K562 (cell line): Measurements from ENCODE around the gene SOBP. TPM values are rescaled to one million over a fixed set of nuclear protein-coding genes. Genes with fewer than 3 reads are reported as not detected.
A peak's percentile ranks its signal among the peaks of the same experiment; 100 is the strongest.

Experiments
- ATF1 ChIP-seq, 2 experiments: fragments of 450-650 bp in 1 of 2; IDR thresholded peaks; 2 replicates each; pipeline ENCODE4 v1.6.1; 2016; ENCODE audit warnings: missing compliant biosample characterization in 1 of 2, missing genetic modification characterization in 1 of 2
- DDX20 ChIP-seq: fragments of 450-650 bp; IDR thresholded peaks from 2 replicates; pipeline ENCODE4 v1.6.1; 2016; ENCODE audit warnings: missing genetic modification characterization, low read depth, mild to moderate bottlenecking, missing compliant biosample characterization, moderate library complexity
- FOXK1 ChIP-seq: sonication (generic); formaldehyde crosslinking; IDR thresholded peaks from 2 replicates; pipeline ENCODE4 v1.8.0; 2022; ENCODE audit warnings: missing genetic modification reagents, mild to moderate bottlenecking, borderline replicate concordance
- NCOA6 ChIP-seq: fragments of 450-650 bp; IDR thresholded peaks from 2 replicates; pipeline ENCODE4 v1.6.1; 2017; ENCODE audit warnings: mild to moderate bottlenecking
- PHF20 ChIP-seq: fragments of 450-650 bp; IDR thresholded peaks from 2 replicates; pipeline ENCODE4 v1.6.1; 2018; ENCODE audit not compliant: partially characterized antibody
- SAP30 ChIP-seq: fragments of 200-600 bp; sonication (generic); IDR thresholded peaks from 2 replicates; pipeline ENCODE4 v1.6.1; 2012; ENCODE audit warnings: borderline replicate concordance, low read depth, mild to moderate bottlenecking, moderate library complexity, low read length, control low read depth, inconsistent platforms; ENCODE audit not compliant: insufficient read depth, poor library complexity, severe bottlenecking
- polyA plus RNA-seq, 8 experiments: library from polyadenylated mRNA; depleted of rRNA in 4 of 8; stranded (reverse) in 5 of 8; unstranded in 3 of 8; fragments of >200 nt; fragmentation: Nextera tagmentation in 2 of 8; fragmentation: Illumina TruSeq in 1 of 8; extraction: Ambion mirVana in 2 of 8; extraction: Trizol in 1 of 8; gene quantifications; 2 replicates each; pipeline versions ENCODE4 v1.2.1 to v1.2.3, GENCODE V29; 2011 to 2014; ENCODE audit warnings: inconsistent platforms in 1 of 8, missing spikeins in 1 of 8
- total RNA-seq, 7 experiments: library from RNA; depleted of rRNA in 6 of 7; stranded (reverse); fragments of >200 nt in 6 of 7; fragmentation: Illumina TruSeq in 2 of 7; extraction: Trizol in 2 of 7; gene quantifications; 2 replicates each; pipeline versions ENCODE4 v1.2.1 to v1.2.3, GENCODE V29; 2011 to 2021; ENCODE audit warnings: low replicate concordance in 1 of 7
- TF ChIP-seq, protein P1 (sequence below), 2 experiments: fragments of 450-650 bp in 1 of 2; sonication (generic) in 1 of 2; formaldehyde crosslinking in 1 of 2; IDR thresholded peaks; 2 replicates each; pipeline versions ENCODE4 v1.7.1 to v1.9.0; 2016 to 2022; ENCODE audit warnings: inconsistent platforms in 1 of 2, mild to moderate bottlenecking in 1 of 2, missing genetic modification reagents in 1 of 2
- TF ChIP-seq, protein P2 (sequence below): fragments of 250-450 bp; sonication (Bioruptor Pico); IDR thresholded peaks from 2 replicates; pipeline ENCODE4 v1.8.0; 2021; ENCODE audit warnings: mild to moderate bottlenecking, moderate library complexity
- TF ChIP-seq, protein P3 (sequence below), 2 experiments: IDR thresholded peaks; 2 replicates each; pipeline ENCODE4 v1.6.1; 2012; ENCODE audit warnings: improper control_type of control experiment in 2 of 2, low read depth in 2 of 2, low read length in 2 of 2, borderline replicate concordance in 1 of 2
- TF ChIP-seq, protein P4 (sequence below): sonication (generic); formaldehyde crosslinking; IDR thresholded peaks from 2 replicates; pipeline ENCODE4 v1.9.0; 2022; ENCODE audit warnings: mild to moderate bottlenecking, missing genetic modification reagents

SOBP gene
- total and polyA plus RNA-seq, 9 of the 15 experiments (the other 6 are each of a cell fraction or from before 2014, with no cell fraction given): 0.16 TPM; not detected in 8

DNA sequence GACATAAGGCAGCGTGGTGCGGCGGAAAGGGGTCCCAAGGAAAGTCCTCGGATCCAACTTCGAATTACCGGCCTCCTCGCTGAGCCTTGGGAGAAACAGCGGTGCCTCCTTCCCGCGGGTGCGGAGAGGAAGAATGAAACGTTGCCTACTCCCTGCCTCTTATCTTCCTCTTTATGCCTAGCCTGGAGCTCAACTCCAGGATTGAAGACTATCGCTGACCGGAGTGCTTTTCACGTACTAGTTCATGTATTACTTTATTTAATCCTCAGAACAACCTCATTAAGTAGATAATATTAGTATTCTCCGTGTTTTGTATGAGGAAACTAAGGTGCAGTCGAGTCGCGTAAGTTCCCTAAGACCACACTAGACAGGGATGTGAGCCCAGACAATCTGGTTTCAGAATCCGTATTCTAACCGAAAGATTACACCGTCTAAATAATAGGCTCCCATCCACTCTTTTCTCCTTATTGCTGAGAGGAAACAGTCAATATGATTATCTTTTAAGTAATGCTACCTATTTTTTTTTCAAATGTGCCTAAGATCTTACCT, 29.8 kb upstream of the SOBP start (continued):
- TF ChIP-seq, protein P1, sequence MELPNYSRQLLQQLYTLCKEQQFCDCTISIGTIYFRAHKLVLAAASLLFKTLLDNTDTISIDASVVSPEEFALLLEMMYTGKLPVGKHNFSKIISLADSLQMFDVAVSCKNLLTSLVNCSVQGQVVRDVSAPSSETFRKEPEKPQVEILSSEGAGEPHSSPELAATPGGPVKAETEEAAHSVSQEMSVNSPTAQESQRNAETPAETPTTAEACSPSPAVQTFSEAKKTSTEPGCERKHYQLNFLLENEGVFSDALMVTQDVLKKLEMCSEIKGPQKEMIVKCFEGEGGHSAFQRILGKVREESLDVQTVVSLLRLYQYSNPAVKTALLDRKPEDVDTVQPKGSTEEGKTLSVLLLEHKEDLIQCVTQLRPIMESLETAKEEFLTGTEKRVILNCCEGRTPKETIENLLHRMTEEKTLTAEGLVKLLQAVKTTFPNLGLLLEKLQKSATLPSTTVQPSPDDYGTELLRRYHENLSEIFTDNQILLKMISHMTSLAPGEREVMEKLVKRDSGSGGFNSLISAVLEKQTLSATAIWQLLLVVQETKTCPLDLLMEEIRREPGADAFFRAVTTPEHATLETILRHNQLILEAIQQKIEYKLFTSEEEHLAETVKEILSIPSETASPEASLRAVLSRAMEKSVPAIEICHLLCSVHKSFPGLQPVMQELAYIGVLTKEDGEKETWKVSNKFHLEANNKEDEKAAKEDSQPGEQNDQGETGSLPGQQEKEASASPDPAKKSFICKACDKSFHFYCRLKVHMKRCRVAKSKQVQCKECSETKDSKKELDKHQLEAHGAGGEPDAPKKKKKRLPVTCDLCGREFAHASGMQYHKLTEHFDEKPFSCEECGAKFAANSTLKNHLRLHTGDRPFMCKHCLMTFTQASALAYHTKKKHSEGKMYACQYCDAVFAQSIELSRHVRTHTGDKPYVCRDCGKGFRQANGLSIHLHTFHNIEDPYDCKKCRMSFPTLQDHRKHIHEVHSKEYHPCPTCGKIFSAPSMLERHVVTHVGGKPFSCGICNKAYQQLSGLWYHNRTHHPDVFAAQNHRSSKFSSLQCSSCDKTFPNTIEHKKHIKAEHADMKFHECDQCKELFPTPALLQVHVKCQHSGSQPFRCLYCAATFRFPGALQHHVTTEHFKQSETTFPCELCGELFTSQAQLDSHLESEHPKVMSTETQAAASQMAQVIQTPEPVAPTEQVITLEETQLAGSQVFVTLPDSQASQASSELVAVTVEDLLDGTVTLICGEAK (IDR thresholded peaks at IDR 0.05): 0 out of 2 replicates have a peak, but pooled peaks have one; percentile 19
- TF ChIP-seq, protein P1 (CRISPR knock-in tag; IDR thresholded peaks at IDR 0.05): no peak
- TF ChIP-seq PHF20 (peak; percentile 20), FOXK1 (CRISPR knock-in tag) (no peak), SAP30 (peak; percentile 14), DDX20 (tag) (no peak), NCOA6 (no peak), ATF1 (CRISPR knock-in tag; IDR thresholded peaks at IDR 0.05) (no peak), ATF1 (tag; IDR thresholded peaks at IDR 0.05) (no peak; the same call in 1 of the 2 replicates)
- TF ChIP-seq, protein P2, sequence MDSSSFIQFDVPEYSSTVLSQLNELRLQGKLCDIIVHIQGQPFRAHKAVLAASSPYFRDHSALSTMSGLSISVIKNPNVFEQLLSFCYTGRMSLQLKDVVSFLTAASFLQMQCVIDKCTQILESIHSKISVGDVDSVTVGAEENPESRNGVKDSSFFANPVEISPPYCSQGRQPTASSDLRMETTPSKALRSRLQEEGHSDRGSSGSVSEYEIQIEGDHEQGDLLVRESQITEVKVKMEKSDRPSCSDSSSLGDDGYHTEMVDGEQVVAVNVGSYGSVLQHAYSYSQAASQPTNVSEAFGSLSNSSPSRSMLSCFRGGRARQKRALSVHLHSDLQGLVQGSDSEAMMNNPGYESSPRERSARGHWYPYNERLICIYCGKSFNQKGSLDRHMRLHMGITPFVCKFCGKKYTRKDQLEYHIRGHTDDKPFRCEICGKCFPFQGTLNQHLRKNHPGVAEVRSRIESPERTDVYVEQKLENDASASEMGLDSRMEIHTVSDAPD (CRISPR knock-in tag): no peak
- TF ChIP-seq, protein P3, sequence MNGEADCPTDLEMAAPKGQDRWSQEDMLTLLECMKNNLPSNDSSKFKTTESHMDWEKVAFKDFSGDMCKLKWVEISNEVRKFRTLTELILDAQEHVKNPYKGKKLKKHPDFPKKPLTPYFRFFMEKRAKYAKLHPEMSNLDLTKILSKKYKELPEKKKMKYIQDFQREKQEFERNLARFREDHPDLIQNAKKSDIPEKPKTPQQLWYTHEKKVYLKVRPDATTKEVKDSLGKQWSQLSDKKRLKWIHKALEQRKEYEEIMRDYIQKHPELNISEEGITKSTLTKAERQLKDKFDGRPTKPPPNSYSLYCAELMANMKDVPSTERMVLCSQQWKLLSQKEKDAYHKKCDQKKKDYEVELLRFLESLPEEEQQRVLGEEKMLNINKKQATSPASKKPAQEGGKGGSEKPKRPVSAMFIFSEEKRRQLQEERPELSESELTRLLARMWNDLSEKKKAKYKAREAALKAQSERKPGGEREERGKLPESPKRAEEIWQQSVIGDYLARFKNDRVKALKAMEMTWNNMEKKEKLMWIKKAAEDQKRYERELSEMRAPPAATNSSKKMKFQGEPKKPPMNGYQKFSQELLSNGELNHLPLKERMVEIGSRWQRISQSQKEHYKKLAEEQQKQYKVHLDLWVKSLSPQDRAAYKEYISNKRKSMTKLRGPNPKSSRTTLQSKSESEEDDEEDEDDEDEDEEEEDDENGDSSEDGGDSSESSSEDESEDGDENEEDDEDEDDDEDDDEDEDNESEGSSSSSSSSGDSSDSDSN (IDR thresholded peaks at IDR 0.05; ENCODE audit: borderline replicate concordance in 1 of 2, low read depth in 2 of 2, low read length in 2 of 2): 0 out of 4 replicates have a peak, but pooled peaks of 1 of the 2 experiments have one; percentile 7
- TF ChIP-seq, protein P4, sequence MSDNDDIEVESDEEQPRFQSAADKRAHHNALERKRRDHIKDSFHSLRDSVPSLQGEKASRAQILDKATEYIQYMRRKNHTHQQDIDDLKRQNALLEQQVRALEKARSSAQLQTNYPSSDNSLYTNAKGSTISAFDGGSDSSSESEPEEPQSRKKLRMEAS (CRISPR knock-in tag): peak; percentile 10; the same call in 1 of the 2 replicates
